ENCODE data around the gene SNN.

GRCh38 chr16:11633113-11633512, 35.1 kb upstream of the SNN start:
- TF ChIP-seq EZH2phosphoT487 (IDR thresholded peaks at IDR 0.05; ENCODE audit: low read depth, severe bottlenecking, unreplicated experiment) (no peak), CTCF (IDR thresholded peaks at IDR 0.05; ENCODE audit: poor library complexity) (no peak)
